Mucosa of gallbladder (tissue), 1 donor: ENCODE measurements around the gene HIPK2. TPM values are rescaled to one million over a fixed set of nuclear protein-coding genes. Genes with fewer than 3 reads are reported as not detected.

Experiments
- DNase-seq: peaks from one replicate; pipeline ENCODE4 v3.0.0-alpha.2; 2020; ENCODE audit warnings: low spot score
- total RNA-seq: library from RNA; stranded (reverse); gene quantifications from one replicate; pipeline ENCODE4 v1.2.1, GENCODE V29; 2021
- donor health status: DM: no; HTN: no; CAD: no.

The HIPK2 gene
- total RNA-seq, 1 donor from 2014 or later, result 49.0 TPM

DNA sequence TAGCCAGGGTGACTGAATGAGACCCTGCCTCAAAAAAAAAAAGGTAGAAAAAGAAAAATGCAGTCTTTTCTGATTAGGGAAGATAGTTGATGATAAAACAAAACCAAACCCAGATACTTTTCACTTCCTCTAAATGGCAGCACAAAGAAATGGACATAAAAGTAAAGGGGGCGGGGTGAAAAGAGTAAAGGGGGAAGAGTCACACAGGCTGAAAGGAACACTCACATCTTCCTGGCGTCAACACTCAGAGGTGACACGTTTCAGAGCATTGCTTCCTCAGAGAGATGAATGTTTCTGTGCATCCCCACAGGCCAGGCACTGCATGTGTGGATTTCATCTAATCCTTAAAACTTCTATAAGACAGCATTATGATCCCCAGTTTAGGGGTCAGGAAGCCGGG is 81.2 kb downstream of the HIPK2 start:
- DNase-seq, result no peak

DNA sequence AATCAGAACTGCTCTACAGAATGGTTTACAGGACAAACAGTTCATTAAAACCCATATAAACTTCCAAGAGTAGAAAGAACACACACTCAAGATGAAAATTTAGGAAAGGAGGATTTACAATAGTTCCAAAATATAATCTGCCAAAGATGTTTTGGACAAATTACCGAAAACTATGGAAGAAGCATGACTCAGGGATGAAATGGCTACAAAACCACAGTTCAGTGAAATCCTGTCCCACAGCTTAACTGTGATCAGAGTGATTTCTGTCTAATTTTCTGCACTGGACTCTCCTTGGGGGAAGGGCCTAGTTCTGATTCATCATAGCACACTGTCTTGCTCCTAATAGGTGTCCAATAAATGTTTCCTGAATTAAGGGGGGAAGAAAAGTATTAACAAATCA is 82.2 kb downstream of the HIPK2 start:
- no peak for DNase-seq

DNA sequence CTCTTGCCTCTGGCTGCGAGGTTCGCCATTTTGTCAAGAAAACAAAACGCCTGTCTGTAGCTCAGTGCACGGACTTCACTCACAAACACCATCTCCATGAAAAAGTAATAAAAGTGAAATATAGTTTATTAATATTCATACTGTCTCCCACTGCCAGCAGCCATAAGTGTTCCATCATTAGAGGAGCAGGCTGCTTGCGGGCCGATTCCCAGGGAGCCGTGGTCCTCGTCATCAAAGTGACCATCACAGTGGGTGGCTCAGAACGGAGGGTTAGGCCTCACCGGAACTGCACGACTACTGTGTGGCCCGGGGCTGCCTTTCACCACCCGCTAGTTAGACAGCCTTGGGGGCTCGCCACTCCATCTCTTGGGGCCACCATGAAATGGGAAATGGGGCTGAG is 82.7 kb downstream of the HIPK2 start:
- no peak for DNase-seq

DNA sequence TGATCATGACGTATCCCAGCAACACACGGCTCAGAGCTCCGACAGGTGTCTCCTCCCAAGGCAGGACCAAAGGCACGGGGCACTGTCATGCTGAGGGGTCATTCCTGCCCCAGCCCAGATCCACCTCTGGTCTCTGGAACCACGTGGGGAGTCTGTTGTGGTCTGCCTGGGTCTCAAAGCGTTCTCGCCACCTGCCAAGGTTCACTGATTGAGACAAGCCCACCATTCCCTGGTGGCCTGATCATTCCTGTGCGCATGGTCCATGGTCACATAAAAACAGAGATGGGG is 83.5 kb downstream of the HIPK2 start:
- no peak for DNase-seq

DNA sequence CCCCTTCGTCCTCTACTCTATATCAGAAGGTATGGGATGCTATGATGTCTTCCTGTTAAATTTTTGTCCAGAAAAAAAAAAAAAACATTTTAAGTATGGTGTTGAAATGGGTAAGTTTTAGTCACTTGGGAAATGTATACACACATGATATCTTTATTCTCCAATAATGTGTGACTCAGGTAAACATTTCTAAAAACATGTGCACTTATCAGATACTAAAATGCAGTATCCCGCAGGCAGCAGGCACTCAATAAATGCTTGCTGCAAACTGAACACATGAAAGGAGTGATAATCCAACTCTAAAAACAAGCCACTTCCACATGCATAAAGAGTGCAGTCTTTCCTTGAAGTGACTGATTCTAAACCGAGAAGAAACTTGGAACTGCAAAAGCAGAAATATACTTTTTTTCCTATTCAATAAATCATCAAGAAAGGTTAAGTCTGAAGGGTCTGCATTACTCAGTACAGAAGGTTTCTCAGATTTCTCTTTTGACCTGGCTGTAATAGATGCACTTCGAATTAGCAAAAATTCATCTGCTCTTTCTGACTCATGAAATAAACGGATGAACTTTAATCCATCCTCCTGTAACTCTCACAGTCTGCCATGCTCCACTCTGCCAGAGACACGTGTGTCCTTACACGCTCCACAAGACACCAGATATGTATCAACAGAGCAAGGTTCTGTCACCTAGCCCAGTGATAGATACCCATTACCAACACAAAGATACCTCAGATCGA is 84.0 kb downstream of the HIPK2 start:
- no peak for DNase-seq

DNA sequence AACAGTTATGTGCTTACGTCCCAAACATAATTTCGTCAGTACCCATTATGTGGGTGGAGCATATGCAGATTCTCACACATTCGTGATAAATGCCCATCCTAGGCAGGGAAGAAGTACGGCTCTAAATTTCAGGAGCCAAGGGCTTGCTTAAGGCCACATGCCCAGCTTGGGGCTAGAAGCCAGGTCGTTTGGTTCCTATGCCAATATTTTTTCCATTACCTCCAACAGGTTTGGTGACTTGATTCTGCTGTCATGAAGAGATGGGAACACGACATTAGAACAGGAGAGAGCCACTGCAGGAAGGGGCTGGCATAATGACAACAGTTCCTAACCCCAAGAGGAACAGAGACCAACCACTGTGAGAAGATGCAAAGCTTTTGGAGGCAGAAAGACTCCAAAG is 85.1 kb downstream of the HIPK2 start:
- no peak for DNase-seq

DNA sequence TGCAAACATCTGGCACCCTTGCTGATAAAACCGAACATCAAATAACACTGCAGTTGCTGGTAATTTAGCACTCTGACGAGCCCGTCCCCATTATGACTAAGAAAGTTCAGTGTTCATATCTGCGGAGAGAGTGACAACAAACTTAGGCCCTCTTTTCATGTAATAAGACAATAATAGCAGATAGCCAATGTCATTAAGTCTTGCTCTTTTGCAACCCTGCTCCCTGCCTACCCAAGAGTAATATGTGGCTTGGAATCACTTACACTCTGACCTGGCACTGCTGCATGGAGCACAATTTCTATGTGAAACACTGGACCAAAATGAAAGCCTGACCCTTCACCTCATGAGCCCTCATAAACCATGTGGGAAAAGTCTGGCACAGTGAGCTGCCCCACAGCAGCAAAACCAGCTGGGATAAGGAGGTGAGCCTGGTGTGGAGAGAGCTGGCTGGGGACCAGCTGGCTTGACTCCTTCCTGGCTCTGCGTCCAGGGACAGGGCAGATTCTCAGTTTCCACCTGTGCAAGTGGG is 86.5 kb downstream of the HIPK2 start:
- peak; percentile 24 for DNase-seq

DNA sequence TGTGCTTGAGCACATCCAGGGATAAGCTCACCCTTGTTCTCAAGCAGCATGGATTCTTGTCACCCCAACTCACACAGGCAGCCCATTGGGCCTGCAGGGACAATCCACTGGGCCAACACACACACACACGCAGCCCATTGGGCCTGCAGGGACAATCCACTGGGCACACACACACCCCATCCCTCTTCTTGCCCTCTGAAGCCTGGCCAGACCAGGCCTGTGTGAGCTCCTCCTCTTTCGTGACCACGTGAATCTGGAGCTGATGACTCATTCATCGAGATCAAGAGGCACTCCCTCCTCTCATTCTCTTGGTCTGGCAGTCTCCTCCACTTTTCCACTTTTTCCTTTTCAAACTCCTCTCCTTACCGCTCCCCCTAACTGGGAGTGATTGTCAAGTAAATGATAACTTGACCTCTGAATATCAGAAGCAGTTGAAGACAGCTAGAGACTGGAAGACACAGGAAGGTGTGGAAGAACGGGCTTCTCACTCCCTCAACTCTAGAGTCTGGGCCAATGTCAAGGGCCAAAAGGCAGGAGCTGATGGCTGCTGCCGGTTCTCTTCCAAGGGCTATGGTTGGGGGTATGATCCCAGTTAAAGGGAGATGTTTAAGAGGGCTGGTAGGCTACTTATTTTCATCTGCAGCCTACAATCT is 89.7 kb downstream of the HIPK2 start:
- DNase-seq, result no peak

DNA sequence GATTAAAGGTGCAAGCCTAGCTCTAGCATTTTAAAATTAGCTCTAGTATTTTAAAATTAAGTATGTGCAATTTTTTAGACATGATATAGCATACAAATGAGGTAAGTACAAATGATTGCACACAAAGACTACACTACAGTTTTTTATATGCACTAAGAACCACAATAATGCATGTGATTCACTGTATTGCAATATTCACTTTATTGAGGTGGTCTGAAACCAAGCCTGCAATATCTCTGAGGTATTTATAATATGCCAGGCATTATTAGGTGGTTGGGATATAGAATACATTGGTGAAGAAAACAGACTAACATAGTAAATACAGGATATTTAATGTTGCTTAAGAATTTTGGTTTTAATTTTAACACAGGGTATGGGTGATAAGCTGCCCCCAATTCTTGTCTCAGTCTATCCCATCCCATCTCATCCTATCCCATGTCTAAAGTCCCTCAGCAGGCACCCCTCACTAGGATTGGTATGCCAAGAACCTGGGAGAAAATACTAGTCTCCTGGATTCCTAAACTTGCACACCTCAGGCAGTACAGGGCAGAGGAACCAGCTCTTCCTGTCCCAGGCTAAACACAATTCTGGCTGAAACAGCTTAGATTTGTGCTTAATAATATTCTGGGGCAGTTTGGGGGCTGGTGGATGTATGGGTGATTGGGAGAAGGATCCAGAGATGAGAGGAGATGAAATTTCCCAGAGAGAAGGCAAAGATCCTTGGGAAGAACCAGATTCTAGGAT is 90.4 kb downstream of the HIPK2 start:
- DNase-seq, result no peak

DNA sequence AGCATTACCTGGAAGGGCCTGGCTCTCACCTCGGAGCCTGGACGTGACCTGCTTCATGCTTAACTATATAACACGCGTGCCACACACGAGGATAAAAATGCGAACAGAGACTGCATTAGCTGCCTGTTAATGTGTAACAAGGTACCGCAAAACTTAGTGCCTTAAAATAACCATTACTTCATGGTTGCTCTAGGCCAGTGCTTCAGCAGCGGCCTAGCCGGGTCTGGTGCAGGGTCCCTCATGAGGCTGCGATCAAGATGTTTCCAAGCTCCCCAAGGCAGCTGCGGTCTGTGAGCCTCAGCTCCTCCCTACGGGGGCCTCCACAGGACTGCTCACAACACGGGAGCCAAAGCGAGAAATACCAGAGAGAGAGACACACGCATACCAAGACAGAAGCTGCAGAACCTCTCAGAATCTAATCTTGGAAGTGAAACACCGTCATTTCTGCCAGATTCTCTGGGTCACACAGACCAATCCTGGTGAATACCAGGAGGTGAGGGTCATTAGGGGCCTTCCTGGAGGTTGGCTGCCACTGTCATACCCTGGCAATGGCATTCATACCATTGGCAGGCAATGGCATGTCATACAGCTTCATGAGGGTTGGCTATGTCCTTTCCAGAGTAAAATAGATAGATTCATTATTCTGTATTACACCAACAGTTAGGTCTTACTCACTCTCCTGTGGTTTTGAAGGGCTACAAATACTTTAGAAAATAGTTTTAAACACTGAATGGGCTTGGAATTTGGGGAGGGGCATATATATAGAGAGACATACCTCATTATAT is 94.5 kb downstream of the HIPK2 start:
- DNase-seq, result no peak

DNA sequence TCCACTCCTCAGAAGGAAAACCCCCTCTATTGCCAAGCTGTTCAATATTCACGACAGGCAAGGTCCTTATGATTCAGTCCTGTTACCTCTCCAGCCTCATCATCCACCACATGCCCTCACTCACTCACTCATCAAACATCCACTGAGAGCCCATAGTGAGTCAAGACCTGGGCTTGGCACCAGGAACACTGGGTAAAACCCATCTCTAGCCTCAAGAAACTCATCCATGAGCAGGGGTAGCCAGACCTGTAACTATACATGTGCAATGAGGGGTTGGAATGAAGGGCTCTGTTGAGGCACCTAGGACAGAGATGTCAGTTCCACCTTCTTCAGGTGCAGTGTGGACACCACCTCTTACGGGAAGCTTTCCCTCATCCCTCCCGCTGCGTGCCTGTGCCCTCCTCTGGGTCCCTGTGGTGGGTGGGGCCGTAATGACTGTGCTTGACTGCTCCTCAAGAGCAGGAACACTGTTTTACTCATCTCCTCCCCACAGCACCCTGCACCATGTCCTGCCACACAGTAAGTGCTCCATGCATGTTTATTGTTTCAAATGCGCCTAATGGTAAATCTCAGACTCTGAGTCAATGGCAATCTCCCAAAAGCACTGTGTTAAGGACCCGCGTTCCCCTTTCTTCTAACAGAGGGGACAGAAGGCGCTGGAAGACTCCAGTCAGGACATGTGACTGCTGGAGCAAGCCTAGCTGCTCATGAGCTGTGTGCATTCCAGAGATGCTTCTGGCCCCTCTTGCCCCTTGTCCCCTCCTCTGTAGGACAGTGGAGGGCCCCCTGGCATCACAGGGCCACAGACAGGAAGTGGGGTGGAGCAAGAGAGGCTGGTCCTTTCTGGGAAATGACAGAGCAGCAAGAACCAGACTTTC is 95.4 kb downstream of the HIPK2 start:
- no peak for DNase-seq

DNA sequence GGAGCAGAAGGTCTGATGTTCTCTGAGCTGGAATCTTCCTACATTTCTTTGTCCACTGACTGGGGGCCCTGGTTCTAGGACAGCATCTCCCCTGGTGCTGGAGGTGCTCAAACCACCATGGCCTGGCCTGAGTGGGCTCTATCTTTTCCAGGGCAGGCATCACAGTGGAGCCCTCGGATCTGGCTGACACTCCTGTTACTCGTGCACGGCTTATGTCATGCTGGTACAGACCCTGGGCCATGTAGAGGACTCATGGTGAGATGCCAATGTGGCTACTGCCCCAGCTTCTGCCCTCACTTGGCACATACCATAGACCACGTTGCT is 96.0 kb downstream of the HIPK2 start:
- no peak for DNase-seq

DNA sequence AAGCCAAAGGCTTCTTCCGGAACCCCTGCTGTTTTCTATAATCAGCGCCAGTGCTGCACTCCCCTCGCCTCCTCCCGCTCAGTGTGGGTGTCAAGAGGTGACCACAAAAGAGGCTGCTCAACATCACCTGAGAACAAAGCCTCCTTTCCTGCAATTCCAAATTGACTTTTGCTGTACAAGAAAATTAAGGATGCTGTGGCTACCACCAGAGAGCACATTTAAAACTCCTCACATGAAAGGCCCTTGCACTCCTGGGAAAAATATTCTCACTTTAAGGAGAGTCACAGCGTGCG is 96.4 kb downstream of the HIPK2 start:
- DNase-seq, result no peak

DNA sequence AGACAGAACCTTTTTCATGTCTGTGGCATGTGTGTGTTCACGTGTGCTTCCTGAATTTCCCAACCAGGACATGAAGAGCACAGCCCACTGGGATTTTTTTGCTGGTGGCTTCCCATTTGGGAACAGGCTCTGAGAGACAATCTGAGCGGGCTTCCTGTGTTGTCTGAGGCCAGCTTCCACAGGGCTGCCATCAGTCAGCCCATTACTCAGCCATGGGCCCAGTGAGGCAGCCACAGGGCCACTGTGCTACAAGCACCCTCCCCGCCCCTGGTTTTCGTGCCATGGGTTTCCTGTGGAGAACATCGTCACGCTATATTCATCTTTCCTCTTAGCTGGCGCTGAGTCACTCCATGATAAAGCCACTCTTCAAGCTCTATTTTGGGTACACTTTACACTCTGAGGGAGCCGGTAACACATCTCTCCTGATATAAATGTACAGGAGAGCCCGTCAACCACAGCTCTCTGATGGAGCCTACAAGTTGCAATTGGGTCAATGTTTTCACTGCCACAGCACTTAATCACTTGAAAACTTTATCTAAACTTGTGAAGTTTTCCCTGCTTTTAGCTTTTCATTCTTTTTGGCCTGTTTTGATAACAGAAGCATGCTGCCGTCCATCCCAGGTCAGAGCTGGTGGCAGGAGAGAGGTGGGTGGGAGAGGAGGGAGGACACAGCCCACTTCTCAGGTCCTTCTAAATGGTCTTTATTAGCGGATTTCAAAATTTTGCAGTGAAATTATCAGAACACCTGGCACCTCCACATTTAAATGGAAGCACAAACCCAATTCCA is 96.9 kb downstream of the HIPK2 start:
- DNase-seq, result peak; percentile 22

DNA sequence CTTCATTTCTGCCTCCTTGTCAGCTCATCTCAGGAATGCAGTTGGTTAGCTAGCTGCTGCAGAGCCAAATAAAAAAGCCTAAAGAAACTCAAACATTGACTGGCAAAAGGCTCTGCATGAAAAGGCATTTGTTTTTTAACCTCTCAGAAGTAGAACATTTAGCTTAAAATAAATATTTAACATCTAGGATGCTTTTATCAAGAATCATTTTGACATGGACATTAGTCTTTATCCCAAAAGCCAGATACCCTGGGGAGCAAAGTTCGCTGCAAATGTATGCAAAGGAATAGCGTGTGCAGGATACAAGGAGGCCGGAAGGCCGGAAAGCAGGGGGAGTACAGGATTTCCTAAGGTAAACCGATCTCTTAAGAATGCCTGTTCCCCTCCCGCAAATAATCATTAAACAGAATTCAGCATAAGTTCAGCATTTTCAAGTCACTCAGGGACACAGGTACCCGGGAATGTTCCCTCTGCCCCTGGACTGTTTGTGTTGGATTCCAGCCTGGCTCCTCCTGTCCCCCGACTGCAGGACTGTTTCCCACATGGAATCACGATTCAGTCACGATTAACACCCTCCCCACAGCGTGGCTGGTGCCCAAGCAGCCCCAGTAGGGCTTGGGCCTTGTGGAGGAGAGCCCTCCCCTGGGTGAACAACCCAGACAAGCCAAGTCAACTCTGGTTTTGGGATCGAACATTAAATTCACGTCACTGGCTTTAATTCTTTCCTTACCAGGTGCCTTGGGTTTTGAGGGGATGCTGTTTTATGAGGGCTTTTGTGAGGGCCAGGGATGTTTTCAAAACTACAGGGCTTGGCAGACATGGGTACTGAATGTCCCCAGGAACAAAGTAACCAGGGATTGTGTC is 97.8 kb downstream of the HIPK2 start:
- DNase-seq, result no peak

DNA sequence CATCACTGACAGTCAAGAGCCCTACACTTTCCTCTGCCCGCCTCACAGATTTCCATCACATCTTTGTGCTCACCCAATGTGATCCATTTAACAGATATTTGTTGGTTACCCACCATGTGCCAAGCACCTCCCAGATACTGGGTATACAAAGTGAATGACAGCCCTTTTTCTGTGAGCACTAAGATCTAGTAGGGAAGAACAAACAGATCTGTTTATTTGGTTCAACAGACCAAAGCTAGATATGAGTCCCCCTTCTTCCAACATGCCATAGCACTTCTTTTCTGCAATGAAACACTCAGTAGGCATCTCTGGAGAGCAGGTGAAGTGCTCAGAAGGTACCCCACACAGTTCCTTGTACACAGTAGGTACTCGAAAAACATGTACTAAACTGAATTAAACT is 101.4 kb downstream of the HIPK2 start:
- no peak for DNase-seq

DNA sequence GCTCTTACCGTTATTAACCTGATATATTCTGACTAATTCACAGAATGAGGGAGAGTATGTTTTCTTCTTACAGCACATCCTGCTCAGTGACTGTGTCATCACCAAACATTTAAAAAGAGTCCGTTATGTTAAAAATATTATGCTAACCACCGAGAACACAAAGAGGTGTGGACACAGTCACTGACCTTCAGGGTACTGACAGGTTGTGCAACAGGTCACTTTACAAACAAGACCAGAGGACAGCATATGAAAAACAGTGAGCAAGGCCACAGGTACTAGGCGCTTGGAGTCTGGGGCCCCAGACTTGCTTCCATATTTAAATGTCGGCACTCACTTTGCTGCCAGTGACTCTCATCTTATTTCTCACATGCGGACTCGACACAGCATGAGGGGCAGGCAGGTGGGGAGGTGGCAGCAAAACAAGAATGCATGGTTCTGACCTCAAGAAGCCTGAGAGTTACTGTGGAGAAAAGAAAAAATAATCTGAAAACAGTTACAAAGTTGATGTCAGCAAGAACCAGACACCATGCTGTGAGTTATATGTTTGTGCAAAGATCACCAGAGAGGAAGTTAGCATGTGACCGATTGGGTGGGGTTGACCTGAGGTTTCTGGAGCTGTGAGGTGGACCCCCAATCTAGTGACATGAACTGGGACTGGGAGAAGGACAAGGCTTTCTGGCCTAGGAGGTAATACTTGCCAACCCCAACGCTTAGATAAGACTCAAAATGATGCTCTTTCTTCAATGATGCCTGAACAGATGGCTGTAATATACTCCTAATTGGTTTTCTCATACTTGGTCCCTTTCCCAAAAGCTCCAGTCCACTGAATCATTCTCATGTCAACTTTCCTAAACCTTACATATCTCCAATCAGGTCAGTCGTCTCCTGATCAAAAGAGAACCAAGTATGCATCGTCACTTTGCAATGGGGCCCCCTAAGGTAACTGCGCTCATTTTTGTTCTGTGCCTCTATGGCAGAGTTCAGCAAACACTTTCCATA is 102.4 kb downstream of the HIPK2 start:
- no peak for DNase-seq

DNA sequence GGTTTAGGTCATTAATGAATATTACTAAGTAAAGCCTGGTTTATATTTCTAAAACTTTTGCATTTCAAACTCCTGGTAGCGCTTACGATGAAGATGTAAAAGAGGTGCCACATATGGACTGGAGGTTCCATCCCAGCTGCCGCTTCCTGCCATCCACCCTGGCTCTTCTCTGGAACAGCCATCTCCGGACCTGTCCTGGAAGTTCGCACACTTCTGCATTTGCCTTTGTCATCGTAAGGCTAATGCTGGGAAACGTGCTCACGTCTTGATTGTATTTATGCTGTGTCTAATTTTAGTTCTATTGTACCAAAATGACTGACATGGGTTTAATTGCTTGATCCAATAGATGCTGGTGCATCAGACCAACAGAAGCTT is 103.1 kb downstream of the HIPK2 start:
- no peak for DNase-seq

DNA sequence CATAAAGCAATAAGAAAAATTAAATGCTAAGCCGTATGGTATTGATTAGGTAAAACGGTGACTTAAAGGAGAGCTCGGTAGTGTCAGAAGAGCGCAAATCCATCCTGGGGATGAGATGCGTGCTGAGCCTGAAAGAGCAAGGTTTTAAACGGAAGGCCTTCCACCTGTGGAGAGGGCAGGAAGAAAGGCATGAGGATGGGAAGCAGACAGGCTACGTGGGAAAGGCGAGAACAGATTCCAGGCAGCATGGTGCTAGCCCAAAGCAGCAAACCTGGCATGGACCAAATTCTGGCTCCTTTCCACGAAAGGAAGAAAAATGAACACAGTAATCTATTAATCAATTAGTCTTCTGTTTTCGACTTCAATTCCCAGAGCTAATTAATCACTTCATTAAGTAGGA is 103.5 kb downstream of the HIPK2 start:
- no peak for DNase-seq
